Measurements from ENCODE around the gene KCTD17.

KCTD17 gene

GRCh38 chr22:37109242-37109917, 57.8 kb downstream of the KCTD17 start, which contains the start of gene TMPRSS6:
Gene TMPRSS6 (minus strand): TSS chr22:37109713. CDS start chr22:37103417, 6,296 bp downstream.
- no peak within 1 kb of the TSS for H3K4me3 ChIP-seq (ENCODE audit: low read depth, low read length)

GRCh38 chr22:37111156-37111717, 59.7 kb downstream of the KCTD17 start:
- no peaks in the 10 kb centered on the region for H3K9me3 ChIP-seq (ENCODE audit: control insufficient read depth, insufficient read depth, low read length)
- H3K27ac ChIP-seq (ENCODE audit: low read depth, low read length), result no peak overlapping the region
- no peak overlapping the region for H3K9ac ChIP-seq (ENCODE audit: low read depth, low read length)
- no peaks in the 10 kb centered on the region for H3K4me1 ChIP-seq (ENCODE audit: control insufficient read depth, insufficient read depth, low read length)
- no peaks in the 10 kb centered on the region for H3K27me3 ChIP-seq (ENCODE audit: control insufficient read depth, insufficient read depth, low read length)
- no peak overlapping the region for H3K4me3 ChIP-seq (ENCODE audit: low read depth, low read length)
- H3K36me3 ChIP-seq (ENCODE audit: control insufficient read depth, insufficient read depth, low read length), result no peaks in the 10 kb centered on the region

More at GRCh38 chr22:37109242-37109917, 57.8 kb downstream of the KCTD17 start, which contains the start of gene TMPRSS6:
- Histone ChIP-seq H3K9ac (ENCODE audit: low read depth, low read length) (no peak within 1 kb of the TSS), H3K27ac (ENCODE audit: low read depth, low read length) (no peak within 1 kb of the TSS), H3K9me3 (ENCODE audit: control insufficient read depth, insufficient read depth, low read length) (no peaks in the 10 kb centered on the region), H3K4me1 (ENCODE audit: control insufficient read depth, insufficient read depth, low read length) (no peaks in the 10 kb centered on the region), H3K36me3 (ENCODE audit: control insufficient read depth, insufficient read depth, low read length) (no peaks in the 10 kb centered on the region), H3K27me3 (ENCODE audit: control insufficient read depth, insufficient read depth, low read length) (no peaks in the 10 kb centered on the region)

- no peaks in the 10 kb centered on the region for H3K27me3 ChIP-seq (ENCODE audit: control insufficient read depth, insufficient read depth, low read length)
- no peaks in the 10 kb centered on the region for H3K9me3 ChIP-seq (ENCODE audit: control insufficient read depth, insufficient read depth, low read length)
- no peak overlapping the region for H3K9ac ChIP-seq (ENCODE audit: low read depth, low read length)
- H3K36me3 ChIP-seq (ENCODE audit: control insufficient read depth, insufficient read depth, low read length), result no peaks in the 10 kb centered on the region
- H3K27ac ChIP-seq (ENCODE audit: low read depth, low read length), result no peak overlapping the region
- H3K4me3 ChIP-seq (ENCODE audit: low read depth, low read length), result no peak overlapping the region
- no peaks in the 10 kb centered on the region for H3K4me1 ChIP-seq (ENCODE audit: control insufficient read depth, insufficient read depth, low read length)
Observed at GRCh38 chr22:37112084-37112728, 60.7 kb downstream of the KCTD17 start.
